Measurements from ENCODE around the gene BAIAP2L2. TPM values are rescaled to one million over a fixed set of nuclear protein-coding genes. Genes with fewer than 3 reads are reported as not detected.

BAIAP2L2 gene
- total and polyA plus RNA-seq, 10 of the 15 experiments (the other 5 are each of a cell fraction or from before 2014, with no cell fraction given): 0.08 to 0.38 (median 0.14) TPM; not detected in 6

- POLR2A ChIA-PET: no interaction called here
- in situ Hi-C loops (cut with MboI): no loop called here
- no peak for FAIRE-seq
- H3K4me3 ChIP-seq: no peak overlapping the region
- RAD21 ChIA-PET (ENCODE audit: unreplicated experiment): no interaction called here
- CTCF ChIA-PET: no interaction called here
- H3K27ac ChIP-seq (ENCODE audit: control insufficient read depth, insufficient read depth): no peak overlapping the region
- no peaks in the 10 kb centered on the region for H4K20me1 ChIP-seq (ENCODE audit: control insufficient read depth, insufficient read depth)
- no peaks in the 10 kb centered on the region for H3K4me1 ChIP-seq (ENCODE audit: control insufficient read depth, insufficient read depth, low read length)
- no TSS peak for BruUV-seq (replicated peaks)
- H3K9ac ChIP-seq (ENCODE audit: control insufficient read depth, insufficient read depth, low read length): no peak overlapping the region
- no peaks in the 10 kb centered on the region for H3K79me2 ChIP-seq (ENCODE audit: control insufficient read depth, insufficient read depth, low read length)
- no peak overlapping the region for H3K4me2 ChIP-seq (ENCODE audit: control insufficient read depth, insufficient read depth)
- no peak for DNase-seq (ENCODE audit: low read depth, low spot score)
- intact Hi-C loops (cut with micrococcal nuclease; ENCODE audit: unreplicated experiment): no loop called here
- 90% methylated on average over 33 of the region's 47 CpGs for WGBS (ENCODE audit: insufficient coverage, insufficient replicate concordance, low lambda C conversion rate, missing lambda C conversion rate)
- no peaks in the 10 kb centered on the region for H3K27me3 ChIP-seq (replicated peaks in 1 of 2; ENCODE audit: control insufficient read depth in 2 of 2, insufficient read depth in 2 of 2, low read length in 1 of 2)
- no peaks in the 10 kb centered on the region for H3K36me3 ChIP-seq (ENCODE audit: control insufficient read depth in 2 of 2, insufficient read depth in 2 of 2, low read length in 1 of 2)
- H3K9me3 ChIP-seq (replicated peaks; ENCODE audit: control insufficient read depth, insufficient read depth, low read length): no peaks in the 10 kb centered on the region
- no peak overlapping the region for H2AFZ ChIP-seq (ENCODE audit: control insufficient read depth, low read depth, low read length)
- ATAC-seq: no peak
- SMC1A ChIA-PET (ENCODE audit: uncharacterized antibody, unreplicated experiment): no interaction called here
- TF ChIP-seq RELA (IDR thresholded peaks at IDR 0.05; ENCODE audit: borderline replicate concordance, partially characterized antibody) (no peak), TCF12 (IDR thresholded peaks at IDR 0.05; ENCODE audit: low read depth, low read length) (no peak), CTCF (IDR thresholded peaks at IDR 0.05 in 2 of 3, conservative IDR thresholded peaks at IDR 0.05 in 1 of 3; ENCODE audit: control insufficient read depth in 2 of 3, extremely low read depth in 1 of 3, insufficient read depth in 1 of 3, low read depth in 3 of 3, low read length in 3 of 3) (no peak), ASH2L (IDR thresholded peaks at IDR 0.05; ENCODE audit: borderline replicate concordance, low read depth) (no peak), HCFC1 (IDR thresholded peaks at IDR 0.05; ENCODE audit: low read length) (no peak), E4F1 (IDR thresholded peaks at IDR 0.05; ENCODE audit: borderline replicate concordance, partially characterized antibody) (no peak), BHLHE40 (IDR thresholded peaks at IDR 0.05; ENCODE audit: borderline replicate concordance in 1 of 2, low read depth in 2 of 2, low read length in 1 of 2) (no peak), IKZF1 (conservative IDR thresholded peaks at IDR 0.05) (no peak), DPF2 (IDR thresholded peaks at IDR 0.05) (no peak), GATAD2B (conservative IDR thresholded peaks at IDR 0.05; ENCODE audit: low read depth) (no peak), BACH1 (IDR thresholded peaks at IDR 0.05; ENCODE audit: borderline replicate concordance) (no peak), EP300 (IDR thresholded peaks at IDR 0.05; ENCODE audit: borderline replicate concordance in 1 of 2, control insufficient read depth in 1 of 2, low read depth in 2 of 2, low read length in 2 of 2) (no peak), MYB (IDR thresholded peaks at IDR 0.05; ENCODE audit: borderline replicate concordance, low read depth, low read length) (no peak), ESRRA (IDR thresholded peaks at IDR 0.05; ENCODE audit: low read length) (no peak), FOXK2 (IDR thresholded peaks at IDR 0.05) (no peak)
Observed at GRCh38 chr22:38074181-38075104, 36.0 kb downstream of the BAIAP2L2 start.

All from GM12878 (cell line).